KOPT-K1 (cell line): ENCODE results near the gene STUB1.

Source experiments
- H3K27ac ChIP-seq: fragments of 200-600 bp; sonication (generic); 2 replicates; pipeline ENCODE4 v1.5.1; 2016; ENCODE audit warnings: antibody characterized with exemption, mild to moderate bottlenecking, low read depth, low read length; ENCODE audit not compliant: poor library complexity, severe bottlenecking
- H3K36me3 ChIP-seq: fragments of 200-600 bp; sonication (generic); 2 replicates; pipeline ENCODE4 v1.5.1; 2017; ENCODE audit warnings: antibody characterized with exemption, mild to moderate bottlenecking, low read length, moderate library complexity; ENCODE audit not compliant: insufficient read depth
- H3K9me3 ChIP-seq: fragments of 200-600 bp; sonication (generic); 2 replicates; pipeline ENCODE4 v1.5.1; 2017; ENCODE audit warnings: antibody characterized with exemption, low read length, mild to moderate bottlenecking; ENCODE audit not compliant: insufficient read depth, poor library complexity, severe bottlenecking

The STUB1 gene

DNA sequence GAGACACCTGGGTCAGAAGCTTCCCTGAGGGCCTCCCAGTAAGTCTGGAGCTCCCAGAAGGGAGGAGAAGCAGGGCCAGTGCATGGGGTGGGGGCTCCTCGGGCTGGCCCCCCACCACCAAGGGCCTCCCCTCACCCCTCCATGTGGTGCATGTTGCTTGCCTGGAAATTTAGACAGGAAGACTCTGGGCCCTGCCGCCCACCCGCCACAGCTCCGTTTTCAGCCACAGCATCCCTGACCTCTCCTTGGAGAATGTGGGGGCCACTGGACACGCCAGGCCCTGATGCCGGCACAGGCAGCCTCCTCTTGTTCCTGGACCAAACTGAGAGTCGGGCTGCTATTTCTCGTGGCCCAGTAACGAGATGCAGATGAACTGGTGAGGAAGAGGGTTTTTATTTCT is 41.4 kb upstream of the STUB1 start:
- Histone ChIP-seq H3K9me3 (no peaks in the 10 kb centered on the region), H3K36me3 (peaks cover 11% of the 10 kb centered on the region; the same call in 1 of the 2 replicates), H3K27ac (no peak overlapping the region)

DNA sequence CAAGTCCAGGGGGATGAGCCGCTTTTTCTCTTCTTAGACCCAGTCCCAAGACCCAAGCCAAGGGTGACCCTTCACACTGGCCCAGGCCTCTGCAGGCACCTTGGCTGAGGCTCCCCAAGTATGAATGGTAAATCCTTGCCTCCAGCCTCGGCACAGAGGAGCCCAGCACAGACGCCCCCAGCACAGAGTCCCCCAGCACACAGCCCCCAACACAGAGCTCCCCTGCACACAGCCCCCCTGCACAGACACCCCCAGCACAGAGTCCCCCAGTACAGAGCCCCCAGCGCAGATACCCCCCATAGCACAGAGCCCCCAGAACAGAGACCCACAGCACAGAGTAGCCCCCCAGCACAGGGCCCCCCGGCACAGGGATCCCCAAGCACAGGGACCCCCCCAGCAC is 39.6 kb upstream of the STUB1 start:
- Histone ChIP-seq H3K36me3 (no peaks in the 10 kb centered on the region), H3K9me3 (no peaks in the 10 kb centered on the region), H3K27ac (no peak overlapping the region)

DNA sequence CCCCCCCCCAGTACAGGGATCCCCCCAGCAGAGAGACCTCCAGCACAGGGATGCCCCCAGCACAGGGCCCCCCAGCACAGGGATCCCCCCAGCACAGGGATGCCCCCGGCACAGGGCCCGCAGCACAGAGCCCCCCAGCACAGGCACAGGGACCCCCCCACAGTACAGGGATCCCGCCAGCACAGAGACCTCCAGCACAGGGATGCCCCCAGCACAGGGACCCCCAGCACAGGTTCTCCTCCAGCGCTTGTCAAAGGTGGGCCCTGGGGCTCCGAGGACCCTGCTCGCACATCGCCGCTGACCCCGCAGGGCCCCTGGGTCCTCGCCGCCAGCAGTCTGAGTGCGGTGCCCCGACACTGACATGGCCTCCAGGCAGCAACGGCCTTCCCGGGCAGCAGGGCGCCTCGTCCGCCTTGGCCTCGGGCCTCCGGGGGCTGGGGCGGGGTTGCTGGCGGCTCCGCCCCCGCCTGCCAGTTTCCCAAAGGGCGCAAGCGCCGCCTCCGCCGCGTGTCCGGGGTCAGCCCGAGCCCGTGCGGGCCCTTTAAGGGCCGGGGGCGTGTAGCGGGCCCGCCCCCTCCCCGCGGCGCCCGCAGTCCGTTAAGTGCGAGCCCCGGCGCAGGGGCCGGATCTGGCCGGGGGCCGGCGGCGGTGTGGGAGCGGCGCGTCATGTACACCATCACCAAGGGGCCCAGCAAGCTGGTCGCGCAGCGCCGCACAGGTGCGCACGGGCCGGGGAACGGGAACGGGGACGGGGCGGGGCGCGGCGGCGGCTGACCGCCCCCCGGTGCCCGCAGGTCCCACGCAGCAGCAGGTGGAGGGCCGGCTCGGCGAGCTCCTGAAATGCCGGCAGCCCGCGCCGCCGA is 38.7 kb upstream of the STUB1 start, which contains the start of gene MCRIP2:
Gene MCRIP2 (plus strand): TSS at position 503 of the 863 bp plus-strand sequence. CDS start 164 bp downstream, at position 667.
- Histone ChIP-seq H3K27ac (no peak within 1 kb of the TSS), H3K36me3 (no peaks in the 10 kb centered on the region), H3K9me3 (no peaks in the 10 kb centered on the region)

DNA sequence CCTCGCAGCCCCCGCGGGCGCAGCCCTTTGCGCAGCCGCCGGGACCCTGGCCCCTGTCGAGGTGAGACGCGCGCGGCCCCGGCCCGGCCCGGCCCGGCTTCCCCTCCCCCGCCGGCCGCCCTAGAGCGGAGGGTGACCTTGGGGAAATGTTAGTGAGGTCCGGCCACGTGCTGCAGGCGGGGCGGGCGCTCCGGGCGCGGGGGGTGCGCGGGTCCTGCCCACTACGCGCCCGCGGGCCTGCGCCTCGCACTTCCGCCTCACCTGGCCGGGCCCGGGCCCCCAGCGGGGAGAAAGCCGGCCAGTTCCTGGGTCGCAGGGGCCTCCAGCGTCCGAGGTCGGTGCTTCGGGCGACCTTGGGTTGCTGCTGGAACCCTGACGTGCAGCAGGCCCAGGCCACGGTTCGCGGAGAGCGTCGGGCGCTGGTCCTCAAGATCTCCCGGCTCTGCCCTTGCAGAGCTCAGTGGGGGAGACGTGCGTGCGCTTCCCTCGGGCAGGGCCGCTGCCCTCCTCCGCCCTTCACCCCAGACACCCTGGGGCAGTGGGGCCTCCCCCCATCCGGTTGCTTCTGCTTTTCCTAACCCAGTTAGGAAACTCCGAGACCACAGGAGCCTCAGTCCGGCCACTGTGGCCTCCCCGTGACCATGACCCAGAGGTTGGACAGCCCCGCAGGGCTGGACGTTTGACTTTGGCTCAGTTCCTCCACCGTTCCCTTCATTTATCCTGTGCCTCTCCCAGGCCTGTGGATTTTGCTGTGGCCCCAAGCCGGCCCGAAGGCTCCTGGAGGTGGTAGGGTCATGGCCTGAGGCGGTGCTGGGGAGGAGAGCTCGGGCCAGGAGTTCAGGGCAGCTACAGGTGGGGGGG is 37.8 kb upstream of the STUB1 start:
- H3K27ac ChIP-seq, result no peak overlapping the region
- H3K36me3 ChIP-seq, result no peaks in the 10 kb centered on the region

DNA sequence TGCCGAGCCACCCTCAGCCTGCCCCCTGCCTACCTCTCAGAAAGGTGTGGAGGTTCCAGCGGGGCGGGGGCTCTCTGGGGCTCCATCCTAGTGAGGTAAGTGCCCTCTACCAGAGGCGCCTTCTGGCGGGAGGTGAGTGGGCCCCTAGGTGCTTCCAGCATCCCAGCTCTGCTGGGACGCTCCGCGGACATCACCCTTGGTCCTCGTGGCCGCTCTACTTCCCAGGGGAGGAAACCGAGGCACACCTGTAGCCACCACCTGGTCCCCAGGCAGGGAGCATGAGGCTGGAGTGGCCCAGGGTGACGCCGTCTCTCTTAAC is 37.2 kb upstream of the STUB1 start:
- Histone ChIP-seq H3K9me3 (no peaks in the 10 kb centered on the region), H3K27ac (no peak overlapping the region), H3K36me3 (no peaks in the 10 kb centered on the region)

More for the DNA sequence above, 37.8 kb upstream of the STUB1 start:
- no peaks in the 10 kb centered on the region for H3K9me3 ChIP-seq

- H3K9me3 ChIP-seq, result no peaks in the 10 kb centered on the region
- no peak overlapping the region for H3K27ac ChIP-seq
- no peaks in the 10 kb centered on the region for H3K36me3 ChIP-seq
Measured at GRCh38 chr16:644556-644955, 35.7 kb upstream of the STUB1 start.

- no peak overlapping the region for H3K27ac ChIP-seq
- no peaks in the 10 kb centered on the region for H3K9me3 ChIP-seq
- no peaks in the 10 kb centered on the region for H3K36me3 ChIP-seq
Measured at GRCh38 chr16:645852-646678, 34.1 kb upstream of the STUB1 start.

- Histone ChIP-seq H3K36me3 (peaks cover under 1% of the 10 kb centered on the region; the same call in 1 of the 2 replicates), H3K9me3 (no peaks in the 10 kb centered on the region), H3K27ac (no peak overlapping the region)
Measured at GRCh38 chr16:646679-647172, 33.5 kb upstream of the STUB1 start.

DNA sequence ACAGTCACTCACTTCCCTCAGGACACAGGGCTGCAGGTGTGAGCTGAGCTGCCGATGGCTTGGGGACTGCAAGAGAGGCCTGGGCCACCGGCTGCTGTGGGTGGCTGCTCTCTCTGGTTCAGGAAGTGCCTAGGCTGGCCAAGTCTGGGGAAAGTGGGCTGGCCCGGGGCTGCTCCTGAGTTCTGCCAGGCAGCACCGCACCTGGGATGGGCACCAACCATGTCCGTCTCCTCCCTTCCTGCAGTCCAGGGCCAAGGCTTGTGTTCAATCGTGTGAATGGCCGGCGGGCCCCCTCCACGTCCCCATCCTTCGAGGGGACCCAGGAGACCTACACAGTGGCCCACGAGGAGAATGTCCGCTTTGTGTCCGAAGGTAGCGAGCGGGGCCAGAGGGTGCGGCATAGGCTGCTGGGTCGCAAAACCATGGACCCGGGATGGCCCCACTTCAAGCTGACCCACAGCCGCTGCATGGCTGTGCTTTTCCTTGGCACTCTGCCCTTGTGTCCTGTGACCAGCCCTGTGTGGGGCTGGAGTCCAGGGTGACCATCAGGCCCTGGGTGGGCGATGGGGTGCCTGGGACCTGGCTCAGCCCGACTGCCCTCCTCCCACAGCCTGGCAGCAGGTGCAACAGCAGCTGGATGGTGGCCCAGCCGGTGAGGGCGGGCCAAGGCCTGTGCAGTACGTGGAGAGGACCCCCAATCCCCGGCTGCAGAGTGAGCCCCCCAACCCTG is 32.9 kb upstream of the STUB1 start:
- Histone ChIP-seq H3K27ac (no peak overlapping the region), H3K9me3 (no peaks in the 10 kb centered on the region), H3K36me3 (peaks cover 7% of the 10 kb centered on the region; the same call in 1 of the 2 replicates)

- no peaks in the 10 kb centered on the region for H3K9me3 ChIP-seq
- peaks cover 15% of the 10 kb centered on the region; the same call in 1 of the 2 replicates for H3K36me3 ChIP-seq
- peak overlapping the region; percentile 83 for H3K27ac ChIP-seq
Measured at GRCh38 chr16:648071-648780, 32.0 kb upstream of the STUB1 start.

DNA sequence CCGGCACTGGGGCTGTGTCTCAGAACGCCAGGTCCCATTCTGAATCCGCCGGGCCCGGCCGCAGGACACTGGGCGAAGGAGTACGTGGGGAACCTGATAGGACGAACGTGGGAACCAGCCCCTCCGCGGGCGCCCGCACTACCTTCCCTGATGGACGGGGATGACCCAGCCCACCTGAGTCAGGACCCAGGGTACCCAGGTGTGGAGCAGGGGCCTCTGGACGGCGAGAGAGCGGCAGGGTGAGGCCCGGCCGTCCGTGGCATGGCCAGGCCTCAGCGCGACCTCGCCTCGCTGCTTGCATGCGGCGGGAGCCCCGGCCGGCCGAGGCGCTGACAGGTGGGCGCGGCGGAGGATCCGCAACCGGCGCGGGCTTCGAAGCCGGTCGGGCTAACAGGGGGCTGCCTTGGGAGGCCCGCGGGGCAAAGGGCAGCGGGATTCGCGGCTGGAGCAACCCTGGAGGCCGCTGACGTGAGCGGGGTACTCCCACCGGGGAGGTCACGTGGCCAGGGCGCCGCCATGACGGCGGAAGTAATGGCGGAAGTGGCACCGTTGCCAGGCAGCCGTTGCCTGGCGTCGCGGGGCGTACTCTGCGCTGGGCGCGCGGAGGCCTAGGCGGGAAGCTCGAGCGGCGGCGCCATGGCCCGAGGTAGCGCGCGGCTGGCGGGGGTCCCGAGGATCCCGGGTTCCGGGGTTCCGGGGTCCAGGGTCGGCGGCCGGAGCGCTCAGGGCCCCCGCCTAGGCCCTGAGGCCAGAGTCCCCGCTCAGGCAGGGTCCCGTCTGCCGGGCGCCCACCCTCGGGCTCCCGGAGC is 31.2 kb upstream of the STUB1 start, which contains the start of gene WDR90:
Gene WDR90 (plus strand): TSS at position 585 of the 809 bp plus-strand sequence. CDS start 52 bp downstream, at position 637.
- peaks cover 22% of the 10 kb centered on the region; the same call in 1 of the 2 replicates for H3K36me3 ChIP-seq
- peak within 1 kb of the TSS; percentile 83 for H3K27ac ChIP-seq
- H3K9me3 ChIP-seq, result no peaks in the 10 kb centered on the region

GRCh38 chr16:649631-650030 is 30.6 kb upstream of the STUB1 start:
- no peaks in the 10 kb centered on the region for H3K9me3 ChIP-seq
- peak overlapping the region; percentile 83 for H3K27ac ChIP-seq
- peaks cover 23% of the 10 kb centered on the region; the same call in 1 of the 2 replicates for H3K36me3 ChIP-seq

GRCh38 chr16:651844-652243 is 28.4 kb upstream of the STUB1 start:
- Histone ChIP-seq H3K9me3 (no peaks in the 10 kb centered on the region), H3K36me3 (peaks cover 45% of the 10 kb centered on the region; the same call in 1 of the 2 replicates), H3K27ac (no peak overlapping the region)
